GM19328 (cell line): Measurements from ENCODE around the gene RNPS1.
A peak's percentile ranks its signal among the peaks of the same experiment; 100 is the strongest.

Experiments
- ATAC-seq: cut with Tn5 transposase; IDR thresholded peaks from one replicate; pipeline ENCODE4 v1.9.1; 2021; ENCODE audit warnings: mild to moderate bottlenecking, moderate library complexity; ENCODE audit not compliant: unreplicated experiment

The RNPS1 gene

GRCh38 chr16:2216330-2216729 lies 51.6 kb downstream of the RNPS1 start:
- ATAC-seq, result no peak

GRCh38 chr16:2214719-2214968 lies 53.3 kb downstream of the RNPS1 start, which contains the start of gene PGP:
Gene PGP, minus strand, starts transcription at chr16:2214840. Its CDS starts 63 bp downstream, at chr16:2214777.
- peak; percentile 90 for ATAC-seq

GRCh38 chr16:2213817-2214718 lies 53.9 kb downstream of the RNPS1 start:
- ATAC-seq, result peak; percentile 3

- ATAC-seq, result no peak
Observed at GRCh38 chr16:2212362-2213324, 55.3 kb downstream of the RNPS1 start.

GRCh38 chr16:2211923-2212347 lies 56.0 kb downstream of the RNPS1 start:
- ATAC-seq, result no peak

GRCh38 chr16:2210386-2211365 lies 57.2 kb downstream of the RNPS1 start, which contains the start of gene BRICD5:
Gene BRICD5, minus strand, starts transcription at chr16:2210863. Its CDS starts 30 bp downstream, at chr16:2210833.
- no peak for ATAC-seq

- no peak for ATAC-seq
Observed at GRCh38 chr16:2210009-2210332, 58.0 kb downstream of the RNPS1 start.

GRCh38 chr16:2209258-2210008 lies 58.5 kb downstream of the RNPS1 start:
- no peak for ATAC-seq

GRCh38 chr16:2208772-2209171 lies 59.2 kb downstream of the RNPS1 start:
- ATAC-seq, result no peak

- ATAC-seq, result no peak
Observed at GRCh38 chr16:2208308-2208707, 59.6 kb downstream of the RNPS1 start.

GRCh38 chr16:2207872-2208271 lies 60.1 kb downstream of the RNPS1 start:
- ATAC-seq, result no peak

- no peak for ATAC-seq
Observed at GRCh38 chr16:2206780-2207433, 61.0 kb downstream of the RNPS1 start.

GRCh38 chr16:2206420-2206779 lies 61.5 kb downstream of the RNPS1 start:
- no peak for ATAC-seq

GRCh38 chr16:2205967-2206313 lies 62.0 kb downstream of the RNPS1 start:
- no peak for ATAC-seq

- ATAC-seq, result peak; percentile 80
Observed at GRCh38 chr16:2205104-2205966, 62.6 kb downstream of the RNPS1 start, which contains the start of gene MLST8. Gene MLST8, plus strand, starts transcription at chr16:2205454. Its CDS starts 632 bp downstream, at chr16:2206086.

- no peak for ATAC-seq
Observed at GRCh38 chr16:2204416-2205103, 63.4 kb downstream of the RNPS1 start.
